SU-DHL-6 (cell line): ENCODE results near the gene MT1H.

Source experiments
- H2AFZ ChIP-seq: fragments of 200-600 bp; sonication (generic); 2 replicates; pipeline ENCODE4 v1.6.1; 2014; ENCODE audit warnings: low read depth, mild to moderate bottlenecking, moderate library complexity, mixed read lengths, antibody characterized with exemption, low read length; ENCODE audit not compliant: severe bottlenecking
- H3F3A ChIP-seq: fragments of 200-600 bp; shearing (Covaris generic); 2 replicates; pipeline ENCODE4 v1.6.0; 2016; ENCODE audit warnings: antibody characterized with exemption, mild to moderate bottlenecking; ENCODE audit not compliant: insufficient read depth
- H3K27ac ChIP-seq: fragments of 200-600 bp; sonication (generic); 2 replicates; pipeline ENCODE4 v1.5.1; 2016; ENCODE audit warnings: low read depth, mild to moderate bottlenecking, low read length, moderate library complexity, mixed read lengths
- H3K27me3 ChIP-seq: fragments of 200-600 bp; sonication (generic), shearing (Covaris generic); 2 replicates; pipeline ENCODE4 v1.6.0; 2014; ENCODE audit warnings: mild to moderate bottlenecking, low read length
- H3K36me3 ChIP-seq: fragments of 200-600 bp; sonication (generic); 2 replicates; pipeline ENCODE4 v1.6.1; 2014; ENCODE audit warnings: mild to moderate bottlenecking, low read length, mixed read lengths
- H3K4me2 ChIP-seq: fragments of 300-600, 200-600 bp; shearing (Covaris generic), sonication (generic); 2 replicates; pipeline ENCODE4 v1.6.0; 2014; ENCODE audit warnings: low read length, low read depth, mild to moderate bottlenecking; ENCODE audit not compliant: poor library complexity, severe bottlenecking
- H3K4me3 ChIP-seq: fragments of 200-600 bp; sonication (generic); 2 replicates; pipeline ENCODE4 v1.5.1; 2014; ENCODE audit warnings: antibody characterized with exemption, low read length, mild to moderate bottlenecking, mixed read lengths; ENCODE audit not compliant: insufficient read depth, poor library complexity, severe bottlenecking
- H3K79me2 ChIP-seq: fragments of 200-600 bp; sonication (generic); 2 replicates; pipeline ENCODE4 v1.6.1; 2014; ENCODE audit warnings: mild to moderate bottlenecking, low read length, moderate library complexity; ENCODE audit not compliant: insufficient read depth
- H3K9ac ChIP-seq: fragments of 200-600 bp; sonication (generic); 2 replicates; pipeline ENCODE4 v1.7.0; 2014; ENCODE audit warnings: mild to moderate bottlenecking, low read length
- H3K9me2 ChIP-seq: fragments of 200-600 bp; sonication (generic); replicated peaks from 2 replicates; pipeline ENCODE4 v1.6.1; 2014; ENCODE audit warnings: low read length; ENCODE audit not compliant: insufficient read depth
- H3K9me3 ChIP-seq: fragments of 200-600 bp; sonication (generic); 2 replicates; pipeline ENCODE4 v1.6.1; 2014; ENCODE audit warnings: low read length, mixed read lengths; ENCODE audit not compliant: insufficient read depth
- H4K20me1 ChIP-seq: fragments of 200-600 bp; sonication (generic); 2 replicates; pipeline ENCODE4 v1.6.1; 2014; ENCODE audit warnings: low read depth, mild to moderate bottlenecking, antibody characterized with exemption, low read length, moderate library complexity, mixed read lengths
- CTCF ChIP-seq: fragments of 200-600 bp; sonication (generic); IDR thresholded peaks from one replicate; pipeline ENCODE4 v1.5.1; 2017; ENCODE audit warnings: antibody characterized with exemption, mild to moderate bottlenecking, low read length, moderate library complexity; ENCODE audit not compliant: insufficient read depth, poor library complexity, severe bottlenecking
- EZH2phosphoT487 ChIP-seq: fragments of 200-600 bp; sonication (generic), shearing (Covaris generic); conservative IDR thresholded peaks from 2 replicates; pipeline ENCODE4 v1.6.1; 2018; ENCODE audit warnings: mild to moderate bottlenecking, antibody characterized with exemption, low read length, moderate library complexity, mixed read lengths

Gene MT1H

GRCh38 chr16:56653218-56653617, 16.4 kb upstream of the MT1H start:
- Histone ChIP-seq H2AFZ (no peak overlapping the region), H3K9me2 (no peaks in the 10 kb centered on the region), H3K27me3 (no peaks in the 10 kb centered on the region), H3K79me2 (no peaks in the 10 kb centered on the region), H3F3A (no peaks in the 10 kb centered on the region), H4K20me1 (no peaks in the 10 kb centered on the region), H3K27ac (no peak overlapping the region), H3K36me3 (no peaks in the 10 kb centered on the region), H3K9me3 (no peaks in the 10 kb centered on the region), H3K4me2 (no peak overlapping the region), H3K4me3 (no peak overlapping the region), H3K9ac (no peak overlapping the region)
- TF ChIP-seq CTCF (no peak), EZH2phosphoT487 (no peak)

- TF ChIP-seq CTCF (no peak), EZH2phosphoT487 (no peak)
- Histone ChIP-seq H3K27me3 (no peaks in the 10 kb centered on the region), H3K9me3 (no peaks in the 10 kb centered on the region), H3K27ac (no peak within 1 kb of the TSS), H3F3A (no peaks in the 10 kb centered on the region), H4K20me1 (no peaks in the 10 kb centered on the region), H3K9me2 (no peaks in the 10 kb centered on the region), H2AFZ (peak within 1 kb of the TSS; percentile 63), H3K9ac (peak within 1 kb of the TSS; percentile 25; the same call in 1 of the 2 replicates), H3K4me2 (peak within 1 kb of the TSS; percentile 52), H3K79me2 (no peaks in the 10 kb centered on the region), H3K4me3 (peak within 1 kb of the TSS; percentile 47), H3K36me3 (no peaks in the 10 kb centered on the region)
Measured at GRCh38 chr16:56657555-56658326, 11.9 kb upstream of the MT1H start, which contains the start of gene MT1F. Gene MT1F (plus strand): TSS chr16:56657959. CDS start chr16:56658059, 100 bp downstream.

DNA sequence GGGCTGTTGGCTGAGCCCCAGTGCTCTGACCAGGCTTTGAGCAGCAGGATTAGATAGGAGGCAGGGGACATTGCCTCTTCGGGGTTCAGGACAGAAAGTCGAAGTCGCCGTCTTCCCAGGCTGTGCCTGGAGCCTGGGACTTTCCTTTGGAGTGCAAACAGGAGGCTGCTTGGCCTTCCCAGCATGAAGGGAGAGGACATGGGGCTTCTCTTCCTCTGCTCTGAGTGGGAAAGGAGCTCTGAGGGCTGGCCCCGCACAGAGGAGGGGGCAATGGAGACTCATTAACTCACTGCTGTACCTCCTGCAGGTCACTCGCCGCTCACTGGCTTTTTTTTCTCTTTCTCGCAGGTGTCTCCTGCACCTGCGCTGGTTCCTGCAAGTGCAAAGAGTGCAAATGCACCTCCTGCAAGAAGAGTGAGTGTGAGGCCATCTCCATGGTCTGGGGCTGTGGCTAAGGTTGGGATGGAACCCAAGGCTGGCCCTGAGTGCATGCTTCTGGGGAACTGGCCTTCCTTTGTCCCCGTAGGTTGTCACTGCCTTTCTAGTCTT, 11.2 kb upstream of the MT1H start:
- H3K9ac ChIP-seq, result no peak overlapping the region; the same call in 1 of the 2 replicates

More for the DNA sequence above, 11.2 kb upstream of the MT1H start:
- TF ChIP-seq EZH2phosphoT487, result no peak
- no peak for TF ChIP-seq CTCF
- Histone ChIP-seq H3K4me3 (no peak overlapping the region), H3K27me3 (no peaks in the 10 kb centered on the region), H3K79me2 (no peaks in the 10 kb centered on the region), H3F3A (no peaks in the 10 kb centered on the region), H4K20me1 (no peaks in the 10 kb centered on the region), H3K9me3 (no peaks in the 10 kb centered on the region), H3K9me2 (no peaks in the 10 kb centered on the region), H3K36me3 (no peaks in the 10 kb centered on the region), H3K4me2 (peak overlapping the region; percentile 52), H3K27ac (no peak overlapping the region), H2AFZ (no peak overlapping the region)
